Thyroid gland (tissue), 4 donors: ENCODE data around the gene ZIC1. TPM values are rescaled to one million over a fixed set of nuclear protein-coding genes. Genes with fewer than 3 reads are reported as not detected.

Experiments
- DNase-seq, 2 donors: peaks; one replicate each; pipeline ENCODE4 v3.0.0-alpha.2; 2019
- H3K27ac ChIP-seq, 3 donors: fragments of 200-600 bp; sonication (generic); 1 replicate in 2 of 3; 2 replicates in 1 of 3; pipeline ENCODE4 v1.5.1; 2016 to 2019; ENCODE audit warnings: mild to moderate bottlenecking in 1 of 3, moderate library complexity in 1 of 3
- H3K27me3 ChIP-seq: fragments of 200-600 bp; sonication (generic); one replicate; pipeline ENCODE4 v1.5.1; 2019
- H3K36me3 ChIP-seq, 2 donors: fragments of 200-600 bp; sonication (generic); one replicate each; pipeline ENCODE4 v1.5.1; 2016 to 2019
- H3K4me1 ChIP-seq, 2 donors: fragments of 200-600 bp; sonication (generic); one replicate each; pipeline ENCODE4 v1.5.1; 2017 to 2019
- H3K4me3 ChIP-seq, 3 donors: fragments of 200-600 bp; sonication (generic); replicated peaks in 1 of 3; 1 replicate in 2 of 3; 2 replicates in 1 of 3; pipeline ENCODE4 v1.5.1; 2016; ENCODE audit warnings: mild to moderate bottlenecking in 1 of 3
- H3K9me3 ChIP-seq: fragments of 200-600 bp; sonication (generic); one replicate; pipeline ENCODE4 v1.5.1; 2017
- CTCF ChIP-seq, 6 experiments: fragments of 200-600 bp in 3 of 6; fragments of 450-650 bp in 3 of 6; sonication (generic) in 3 of 6; IDR thresholded peaks; one replicate each; pipeline ENCODE4 v1.5.1; 2016 to 2019; ENCODE audit warnings: antibody characterized with exemption in 6 of 6, mild to moderate bottlenecking in 2 of 6, inconsistent platforms in 1 of 6, moderate library complexity in 1 of 6
- POLR2A ChIP-seq, 2 donors: fragments of 450-650 bp; IDR thresholded peaks; one replicate each; pipeline ENCODE4 v1.6.1; 2017; ENCODE audit warnings: antibody characterized with exemption in 2 of 2, mild to moderate bottlenecking in 2 of 2, moderate library complexity in 1 of 2
- WGBS, 2 donors: methylation state at CpG; one replicate each; pipeline ENCODE4 v1.1.5; 2017; 5-methylcytosine and 5-hydroxymethylcytosine counted together
- intact Hi-C: fragments of 100-400 bp; cut with DNase I; formaldehyde crosslinking; loops from one replicate; pipeline ENCODE4 v1.15.1; 2023
- total RNA-seq, 4 donors: library from RNA; depleted of rRNA; stranded (reverse); fragments of >200 nt; gene quantifications; one replicate each; pipeline ENCODE4 v1.2.3, GENCODE V29; 2016

ZIC1 gene
- total RNA-seq, 4 donors from 2014 or later: not detected

GRCh38 chr3:147462856-147463255 lies 53.7 kb downstream of the ZIC1 start:
- H3K27ac ChIP-seq: no peak overlapping the region
- 26 to 36% methylated on average over 1 of the region's 1 CpG for WGBS, 2 donors
- intact Hi-C loops: no loop called here

More at GRCh38 chr3:147462856-147463255, 53.7 kb downstream of the ZIC1 start:
- TF ChIP-seq POLR2A (IDR thresholded peaks at IDR 0.05): no peak
- no peak for TF ChIP-seq CTCF (IDR thresholded peaks at IDR 0.05)
- Histone ChIP-seq H3K4me1 (no peaks in the 10 kb centered on the region), H3K9me3 (no peaks in the 10 kb centered on the region), H3K4me3 (no peak overlapping the region), H3K27me3 (no peaks in the 10 kb centered on the region), H3K36me3 (no peaks in the 10 kb centered on the region)
- DNase-seq: peak in 1 of 2 donors; percentile 2

Other genes starting within 250 kb of the ZIC1 start
- not detected for gene ZIC4, start 2.8 kb upstream of the ZIC1 start, total RNA-seq